HL-60 (cell line): ENCODE results near the gene PRKRIP1.
A peak's percentile ranks its signal among the peaks of the same experiment; 100 is the strongest.

Experiments used
- DNase-seq, 2 experiments: peaks; one replicate each; pipeline ENCODE4 v3.0.0-alpha.2; 2010 to 2020; ENCODE audit warnings: low read depth in 1 of 2, low spot score in 1 of 2
- H3K27ac ChIP-seq: fragments of 250-450 bp; sonication (Bioruptor Pico); replicated peaks from 2 replicates; pipeline ENCODE4 v1.5.1; 2020; ENCODE audit warnings: mild to moderate bottlenecking, moderate library complexity
- H3K27me3 ChIP-seq: fragments of 250-450 bp; sonication (Bioruptor Pico); 2 replicates; pipeline ENCODE4 v1.5.1; 2021; ENCODE audit warnings: mild to moderate bottlenecking, moderate library complexity; ENCODE audit not compliant: insufficient read depth, poor library complexity, severe bottlenecking
- H3K4me3 ChIP-seq: replicated peaks from 2 replicates; pipeline ENCODE4 v1.5.1; 2011; ENCODE audit warnings: mild to moderate bottlenecking, control low read depth, low read length; ENCODE audit not compliant: insufficient read depth
- GABPA ChIP-seq: IDR thresholded peaks from 2 replicates; pipeline ENCODE4 v1.6.1; 2012; ENCODE audit warnings: low read depth
- POLR2AphosphoS5 ChIP-seq: IDR thresholded peaks from 2 replicates; pipeline ENCODE4 v1.6.1; 2012; ENCODE audit warnings: low read depth
- SPI1 ChIP-seq: IDR thresholded peaks from 2 replicates; pipeline ENCODE4 v1.6.1; 2012; ENCODE audit warnings: low read depth, mild to moderate bottlenecking, borderline replicate concordance
- TF ChIP-seq, protein P1 (sequence below): IDR thresholded peaks from one replicate; pipeline ENCODE4 v1.5.1; 2011; ENCODE audit warnings: low read length, control low read depth, inconsistent platforms; ENCODE audit not compliant: insufficient read depth
- TF ChIP-seq, protein P2 (sequence below): IDR thresholded peaks from 2 replicates; pipeline ENCODE4 v1.6.1; 2012; ENCODE audit warnings: low read depth; ENCODE audit not compliant: insufficient replicate concordance

PRKRIP1 gene

DNA sequence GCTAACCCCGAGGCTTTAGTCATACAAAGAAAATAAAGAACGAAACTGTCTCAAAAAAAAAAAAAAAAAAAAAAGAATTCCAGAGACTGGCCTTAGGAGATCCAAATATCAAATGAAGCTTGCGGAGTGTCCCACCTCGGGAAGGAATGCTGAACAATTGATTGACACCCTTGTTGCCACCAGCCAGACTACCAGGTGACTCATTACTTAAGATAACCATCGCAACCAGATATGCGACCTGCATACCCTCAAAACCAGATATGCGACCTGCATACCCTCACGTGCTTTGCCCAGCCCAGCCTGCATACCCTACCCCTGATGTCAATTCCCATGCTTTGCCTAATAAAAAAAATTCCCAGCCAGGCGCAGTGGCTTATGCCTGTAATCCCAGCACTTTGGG, 2.7 kb upstream of the PRKRIP1 start:
- DNase-seq, result no peak
- no peak overlapping the region for H3K4me3 ChIP-seq
- no peaks in the 10 kb centered on the region for H3K27me3 ChIP-seq
- H3K27ac ChIP-seq, result no peak overlapping the region
- TF ChIP-seq POLR2AphosphoS5 (no peak), GABPA (no peak), SPI1 (no peak)
- TF ChIP-seq, protein P1, sequence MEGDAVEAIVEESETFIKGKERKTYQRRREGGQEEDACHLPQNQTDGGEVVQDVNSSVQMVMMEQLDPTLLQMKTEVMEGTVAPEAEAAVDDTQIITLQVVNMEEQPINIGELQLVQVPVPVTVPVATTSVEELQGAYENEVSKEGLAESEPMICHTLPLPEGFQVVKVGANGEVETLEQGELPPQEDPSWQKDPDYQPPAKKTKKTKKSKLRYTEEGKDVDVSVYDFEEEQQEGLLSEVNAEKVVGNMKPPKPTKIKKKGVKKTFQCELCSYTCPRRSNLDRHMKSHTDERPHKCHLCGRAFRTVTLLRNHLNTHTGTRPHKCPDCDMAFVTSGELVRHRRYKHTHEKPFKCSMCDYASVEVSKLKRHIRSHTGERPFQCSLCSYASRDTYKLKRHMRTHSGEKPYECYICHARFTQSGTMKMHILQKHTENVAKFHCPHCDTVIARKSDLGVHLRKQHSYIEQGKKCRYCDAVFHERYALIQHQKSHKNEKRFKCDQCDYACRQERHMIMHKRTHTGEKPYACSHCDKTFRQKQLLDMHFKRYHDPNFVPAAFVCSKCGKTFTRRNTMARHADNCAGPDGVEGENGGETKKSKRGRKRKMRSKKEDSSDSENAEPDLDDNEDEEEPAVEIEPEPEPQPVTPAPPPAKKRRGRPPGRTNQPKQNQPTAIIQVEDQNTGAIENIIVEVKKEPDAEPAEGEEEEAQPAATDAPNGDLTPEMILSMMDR, result no peak
- TF ChIP-seq, protein P2, sequence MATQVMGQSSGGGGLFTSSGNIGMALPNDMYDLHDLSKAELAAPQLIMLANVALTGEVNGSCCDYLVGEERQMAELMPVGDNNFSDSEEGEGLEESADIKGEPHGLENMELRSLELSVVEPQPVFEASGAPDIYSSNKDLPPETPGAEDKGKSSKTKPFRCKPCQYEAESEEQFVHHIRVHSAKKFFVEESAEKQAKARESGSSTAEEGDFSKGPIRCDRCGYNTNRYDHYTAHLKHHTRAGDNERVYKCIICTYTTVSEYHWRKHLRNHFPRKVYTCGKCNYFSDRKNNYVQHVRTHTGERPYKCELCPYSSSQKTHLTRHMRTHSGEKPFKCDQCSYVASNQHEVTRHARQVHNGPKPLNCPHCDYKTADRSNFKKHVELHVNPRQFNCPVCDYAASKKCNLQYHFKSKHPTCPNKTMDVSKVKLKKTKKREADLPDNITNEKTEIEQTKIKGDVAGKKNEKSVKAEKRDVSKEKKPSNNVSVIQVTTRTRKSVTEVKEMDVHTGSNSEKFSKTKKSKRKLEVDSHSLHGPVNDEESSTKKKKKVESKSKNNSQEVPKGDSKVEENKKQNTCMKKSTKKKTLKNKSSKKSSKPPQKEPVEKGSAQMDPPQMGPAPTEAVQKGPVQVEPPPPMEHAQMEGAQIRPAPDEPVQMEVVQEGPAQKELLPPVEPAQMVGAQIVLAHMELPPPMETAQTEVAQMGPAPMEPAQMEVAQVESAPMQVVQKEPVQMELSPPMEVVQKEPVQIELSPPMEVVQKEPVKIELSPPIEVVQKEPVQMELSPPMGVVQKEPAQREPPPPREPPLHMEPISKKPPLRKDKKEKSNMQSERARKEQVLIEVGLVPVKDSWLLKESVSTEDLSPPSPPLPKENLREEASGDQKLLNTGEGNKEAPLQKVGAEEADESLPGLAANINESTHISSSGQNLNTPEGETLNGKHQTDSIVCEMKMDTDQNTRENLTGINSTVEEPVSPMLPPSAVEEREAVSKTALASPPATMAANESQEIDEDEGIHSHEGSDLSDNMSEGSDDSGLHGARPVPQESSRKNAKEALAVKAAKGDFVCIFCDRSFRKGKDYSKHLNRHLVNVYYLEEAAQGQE, result no peak

DNA sequence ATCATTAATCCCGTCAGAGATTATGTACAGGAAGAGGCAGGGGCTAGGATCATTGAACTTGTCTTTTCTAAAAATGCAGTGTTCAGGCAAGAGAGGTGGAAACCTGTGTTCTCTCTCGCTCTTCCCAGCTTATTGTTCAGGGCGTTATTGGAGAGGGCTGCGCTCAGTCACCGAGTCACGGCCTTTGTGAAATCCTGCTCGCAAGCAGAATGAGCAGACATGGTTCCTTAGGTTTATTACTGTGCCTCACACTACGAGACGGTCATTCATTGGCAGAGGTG, 631 bp upstream of the PRKRIP1 start:
- Histone ChIP-seq H3K27ac (no peak overlapping the region), H3K27me3 (no peaks in the 10 kb centered on the region), H3K4me3 (peak overlapping the region; percentile 93)
- TF ChIP-seq, protein P2, result no peak
- TF ChIP-seq POLR2AphosphoS5 (no peak), SPI1 (no peak), GABPA (no peak)
- TF ChIP-seq, protein P1, result no peak
- DNase-seq, result no peak

DNA sequence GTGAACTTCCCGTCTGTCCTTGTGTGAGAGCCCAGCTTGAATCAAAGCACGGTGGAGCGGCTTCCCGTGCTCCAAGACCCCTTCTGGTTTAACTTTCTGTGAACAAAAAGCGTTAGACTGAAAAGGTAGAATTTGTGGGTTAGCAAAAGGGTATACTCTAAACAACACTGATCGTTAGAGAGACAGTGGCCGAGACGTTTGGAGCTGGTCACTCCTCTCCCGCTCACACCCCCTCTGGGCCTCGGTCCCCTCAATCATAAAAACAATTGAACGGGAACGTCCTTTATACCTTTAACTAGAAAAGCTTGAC, 502 bp downstream of the PRKRIP1 start:
- H3K27me3 ChIP-seq, result no peaks in the 10 kb centered on the region
- no peak for DNase-seq
- TF ChIP-seq, protein P1, result no peak
- no peak for TF ChIP-seq SPI1
- TF ChIP-seq POLR2AphosphoS5, result no peak
- TF ChIP-seq, protein P2, result no peak
- TF ChIP-seq GABPA, result no peak

More for the DNA sequence above, 502 bp downstream of the PRKRIP1 start:
- peak overlapping the region; percentile 93 for H3K4me3 ChIP-seq
- peak overlapping the region; percentile 80 for H3K27ac ChIP-seq
